ENCODE measurements around the gene DTX2.
"Not testable (repeated sequence)": the region's sequence is repeated elsewhere in the genome, so short reads cannot be mapped to it uniquely, and the experiment has no call there.

- not testable (repeated sequence) for TF ChIP-seq POLR2AphosphoS5, CTCF (IDR thresholded peaks at IDR 0.05)
Measured at GRCh38 chr7:76492139-76492538, 30.6 kb downstream of the DTX2 start.

Data from gastroesophageal sphincter (tissue), 3 donors.